Measurements from ENCODE around the gene SYNE3. TPM values are rescaled to one million over a fixed set of nuclear protein-coding genes. Genes with fewer than 3 reads are reported as not detected.

The SYNE3 gene
- total and polyA plus RNA-seq, 9 of the 15 experiments (the other 6 are each of a cell fraction or from before 2014, with no cell fraction given) = 0.04 to 3.1 (median 0.55) TPM

- ChIA-PET POLR2A (no interaction called here), CTCF (ENCODE audit: low intra/inter-chr PET ratio) (no interaction called here)
- FAIRE-seq (no peak), ATAC-seq (no peak), DNase-seq (ENCODE audit: extremely low read depth in 1 of 4, low spot score in 3 of 4) (no peak)
- intact Hi-C loops (cut with micrococcal nuclease) = no loop called here
- H3K27ac ChIP-seq (ENCODE audit: extremely low read depth, low read depth, low read length) = no peak overlapping the region
- no peak overlapping the region for H3K4me2 ChIP-seq (ENCODE audit: insufficient read depth, low read length)
- H3K9ac ChIP-seq (ENCODE audit: insufficient read depth in 1 of 2, low read depth in 2 of 2, low read length in 2 of 2) = no peak overlapping the region
- peaks cover 13 to 48% of the 10 kb centered on the region in 2 experiments for H3K4me1 ChIP-seq (replicated peaks in 1 of 2; ENCODE audit: control insufficient read depth in 2 of 2, insufficient read depth in 2 of 2, low read length in 2 of 2)
- no peaks in the 10 kb centered on the region for H3K27me3 ChIP-seq (ENCODE audit: control insufficient read depth in 2 of 2, insufficient read depth in 2 of 2, low read length in 2 of 2)
- H4K20me1 ChIP-seq (replicated peaks; ENCODE audit: control insufficient read depth, insufficient read depth, low read length) = no peaks in the 10 kb centered on the region
- no peak overlapping the region for H2AFZ ChIP-seq (ENCODE audit: low read depth, low read length)
- in situ Hi-C loops (cut with MboI) = no loop called here
- no peak overlapping the region for H3K4me3 ChIP-seq
- WGBS (ENCODE audit: insufficient coverage, low coverage, missing lambda C conversion rate) = 74% methylated on average over 4 of the region's 4 CpGs
- H3K79me2 ChIP-seq (ENCODE audit: control insufficient read depth, insufficient read depth, low read length) = no peaks in the 10 kb centered on the region
- no peaks in the 10 kb centered on the region for H3K36me3 ChIP-seq (ENCODE audit: control insufficient read depth, insufficient read depth, low read length)
- no peaks in the 10 kb centered on the region for H3K9me3 ChIP-seq (replicated peaks; ENCODE audit: control insufficient read depth, insufficient read depth, low read depth, low read length)
- no peaks in the 10 kb centered on the region for H3K9me1 ChIP-seq (ENCODE audit: control insufficient read depth, insufficient read depth, low read length)
- BruUV-seq (replicated peaks) = no TSS peak
- TF ChIP-seq BCOR (IDR thresholded peaks at IDR 0.05) (no peak), KLF16 (IDR thresholded peaks at IDR 0.05) (no peak), KDM2B (CRISPR knock-in tag; IDR thresholded peaks at IDR 0.05) (no peak), ARID4B (CRISPR knock-in tag; IDR thresholded peaks at IDR 0.05) (no peak), HNRNPK (IDR thresholded peaks at IDR 0.05; ENCODE audit: low read depth, low read length, poor library complexity, severe bottlenecking) (no peak), GABPA (tag; conservative IDR thresholded peaks at IDR 0.05; ENCODE audit: low read depth) (no peak), SLC30A9 (CRISPR knock-in tag; IDR thresholded peaks at IDR 0.05) (no peak), ZNF175 (CRISPR knock-in tag; IDR thresholded peaks at IDR 0.05; ENCODE audit: low read depth) (no peak), ZMIZ1 (IDR thresholded peaks at IDR 0.05; ENCODE audit: low read depth in 2 of 2, low read length in 2 of 2) (no peak)
- TF ChIP-seq, protein P1, sequence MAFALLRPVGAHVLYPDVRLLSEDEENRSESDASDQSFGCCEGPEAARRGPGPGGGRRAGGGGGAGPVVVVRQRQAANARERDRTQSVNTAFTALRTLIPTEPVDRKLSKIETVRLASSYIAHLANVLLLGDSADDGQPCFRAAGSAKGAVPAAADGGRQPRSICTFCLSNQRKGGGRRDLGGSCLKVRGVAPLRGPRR (CRISPR knock-in tag; IDR thresholded peaks at IDR 0.05) = no peak
Measured at GRCh38 chr14:95521001-95521400, 4.6 kb upstream of the SYNE3 start.
